Endothelial cell of umbilical vein (primary cell): Measurements from ENCODE around the gene EFNB3. TPM values are rescaled to one million over a fixed set of nuclear protein-coding genes. Genes with fewer than 3 reads are reported as not detected.
A peak's percentile ranks its signal among the peaks of the same experiment; 100 is the strongest.

Experiments
- BruUV-seq: library from RNA; stranded (reverse); fragments of 400-500 nt; replicated peaks from 2 replicates; lab custom pipeline; 2021; lab: Mats Ljungman, UMichigan
- CTCF ChIA-PET: fragments of 300-600, 350-600 bp; sonication (Branson Sonifier 250); formaldehyde crosslinking; loops from one replicate; lab custom pipeline; 2021; ENCODE audit warnings: antibody characterized with exemption, inconsistent platforms; lab: Charles Lee
- POLR2A ChIA-PET: fragments of 300-600, 350-600 bp; sonication (Branson Sonifier 250); formaldehyde crosslinking; loops from one replicate; lab custom pipeline; 2021; ENCODE audit warnings: antibody characterized with exemption, inconsistent platforms; lab: Charles Lee
- DNase-seq: peaks from one replicate; pipeline ENCODE4 v3.0.0-alpha.2; 2011; ENCODE audit warnings: low read depth, low spot score
- FAIRE-seq: peaks from 2 replicates; lab custom pipeline; 2011; peaks lifted over from hg19 to GRCh38; lab: Jason Lieb, UNC
- H2AFZ ChIP-seq: 2 replicates; pipeline ENCODE4 v1.6.0; 2012; ENCODE audit warnings: low read depth, low read length, control low read depth, inconsistent platforms
- H3K27ac ChIP-seq: 2 replicates; pipeline ENCODE4 v1.5.1; 2011; ENCODE audit warnings: low read depth, mild to moderate bottlenecking, control low read depth, low read length, moderate library complexity; ENCODE audit not compliant: insufficient read depth
- H3K27me3 ChIP-seq, 2 experiments: 2 replicates each; pipeline versions ENCODE4 v1.6.0 to v1.6.1; 2011; ENCODE audit warnings: low read length in 2 of 2, mixed read lengths in 1 of 2; ENCODE audit not compliant: control insufficient read depth in 2 of 2, insufficient read depth in 2 of 2
- H3K36me3 ChIP-seq, 2 experiments: 2 replicates in 1 of 2; 3 replicates in 1 of 2; pipeline ENCODE4 v1.5.1; 2011; ENCODE audit warnings: low read length in 2 of 2, mild to moderate bottlenecking in 1 of 2, moderate library complexity in 1 of 2; ENCODE audit not compliant: control insufficient read depth in 2 of 2, insufficient read depth in 2 of 2; ENCODE audit errors: extremely low read depth in 1 of 2
- H3K4me1 ChIP-seq: 3 replicates; pipeline ENCODE4 v1.5.1; 2011; ENCODE audit warnings: mild to moderate bottlenecking, low read length; ENCODE audit not compliant: control insufficient read depth, insufficient read depth; ENCODE audit errors: extremely low read depth
- H3K4me2 ChIP-seq: 2 replicates; pipeline ENCODE4 v1.6.1; 2011; ENCODE audit warnings: low read length, control low read depth, mixed read lengths; ENCODE audit not compliant: insufficient read depth
- H3K4me3 ChIP-seq, 3 experiments: fragments of 200-600 bp in 1 of 3; sonication (generic), shearing (Covaris generic) in 1 of 3; replicated peaks in 1 of 3; 2 replicates each; pipeline ENCODE4 v1.5.1; 2011 to 2016; ENCODE audit warnings: control low read depth in 3 of 3, low read length in 3 of 3, mild to moderate bottlenecking in 2 of 3, inconsistent platforms in 1 of 3, low read depth in 1 of 3, moderate library complexity in 1 of 3; ENCODE audit not compliant: insufficient read depth in 1 of 3
- H3K79me2 ChIP-seq: 2 replicates; pipeline ENCODE4 v1.6.0; 2012; ENCODE audit warnings: low read length, inconsistent platforms; ENCODE audit not compliant: control insufficient read depth, insufficient read depth
- H3K9ac ChIP-seq: replicated peaks from 2 replicates; pipeline ENCODE3; 2011; ENCODE audit warnings: low read length, control low read depth; ENCODE audit not compliant: insufficient read depth; ENCODE audit errors: extremely low read depth
- H3K9me1 ChIP-seq: replicated peaks from 3 replicates; pipeline ENCODE4 v1.6.0; 2011; ENCODE audit warnings: mild to moderate bottlenecking, low read length; ENCODE audit not compliant: control insufficient read depth, insufficient read depth; ENCODE audit errors: extremely low read depth
- H3K9me3 ChIP-seq: replicated peaks from 2 replicates; pipeline ENCODE4 v1.5.1; 2012; ENCODE audit warnings: low read length, inconsistent platforms; ENCODE audit not compliant: control insufficient read depth, insufficient read depth
- H4K20me1 ChIP-seq: replicated peaks from 2 replicates; pipeline ENCODE3; 2011; ENCODE audit warnings: mild to moderate bottlenecking, low read length; ENCODE audit not compliant: control insufficient read depth, insufficient read depth; ENCODE audit errors: extremely low read depth
- CTCF ChIP-seq, 2 donors: IDR thresholded peaks; 1 replicate in 1 of 2; 2 replicates in 1 of 2; pipeline ENCODE4 v1.5.1; 2011; ENCODE audit warnings: low read length in 2 of 2, mild to moderate bottlenecking in 2 of 2, moderate library complexity in 2 of 2, control low read depth in 1 of 2, inconsistent platforms in 1 of 2, low read depth in 1 of 2; ENCODE audit not compliant: insufficient read depth in 1 of 2; ENCODE audit errors: extremely low read depth in 1 of 2
- EZH2 ChIP-seq: IDR thresholded peaks from 2 replicates; pipeline ENCODE4 v1.6.1; 2012; ENCODE audit warnings: borderline replicate concordance, low read depth, mild to moderate bottlenecking, moderate library complexity, low read length, inconsistent platforms; ENCODE audit not compliant: severe bottlenecking
- FOS ChIP-seq: IDR thresholded peaks from 2 replicates; pipeline ENCODE4 v1.6.1; 2011; ENCODE audit warnings: mild to moderate bottlenecking, low read length, moderate library complexity, borderline replicate concordance; ENCODE audit not compliant: insufficient read depth
- GATA2 ChIP-seq: IDR thresholded peaks from 2 replicates; pipeline ENCODE4 v1.7.0; 2011; ENCODE audit warnings: low read depth, mild to moderate bottlenecking, moderate library complexity, mixed read lengths, low read length; ENCODE audit not compliant: insufficient read length, insufficient read depth
- JUN ChIP-seq: IDR thresholded peaks from 2 replicates; pipeline ENCODE4 v1.6.1; 2011; ENCODE audit warnings: borderline replicate concordance, low read depth; ENCODE audit not compliant: insufficient read length, insufficient read depth
- MAX ChIP-seq: IDR thresholded peaks from 2 replicates; pipeline ENCODE4 v1.6.1; 2011; ENCODE audit not compliant: insufficient read depth, insufficient read length
- MYC ChIP-seq: IDR thresholded peaks from one replicate; pipeline ENCODE4 v1.6.1; 2011; ENCODE audit warnings: mild to moderate bottlenecking, low read depth, low read length
- POLR2A ChIP-seq: IDR thresholded peaks from 2 replicates; pipeline ENCODE4 v1.6.1; 2012; ENCODE audit warnings: low read depth, mild to moderate bottlenecking, control low read depth, low read length
- POLR2AphosphoS5 ChIP-seq: IDR thresholded peaks from 2 replicates; pipeline ENCODE4 v1.6.1; 2012; ENCODE audit warnings: low read depth, mild to moderate bottlenecking, control low read depth, low read length, moderate library complexity; ENCODE audit not compliant: insufficient read depth
- dilution Hi-C: fragments of 300-500 bp; cut with MboI; formaldehyde crosslinking; loops from one replicate; pipeline ENCODE4 v1.15.0; 2019; ENCODE audit warnings: low sequenced_read_pairs; ENCODE audit not compliant: extremely low pct_ligation_motif_present
- intact Hi-C: fragments of 100-400 bp; cut with micrococcal nuclease; formaldehyde crosslinking; loops from one replicate; pipeline ENCODE4 v1.10.0; 2022
- polyA plus RNA-seq, 4 experiments: library from polyadenylated mRNA; depleted of rRNA in 3 of 4; stranded (reverse) in 3 of 4; unstranded in 1 of 4; fragments of >200 nt; gene quantifications; 2 replicates each; pipeline versions ENCODE4 v1.2.1 to v1.2.3, GENCODE V29; 2011 to 2012; ENCODE audit warnings: missing spikeins in 1 of 4
- total RNA-seq: library from RNA; stranded (reverse); gene quantifications from 2 replicates; pipeline ENCODE4 v1.2.3, GENCODE V29; 2021

The EFNB3 gene
- total and polyA plus RNA-seq, 2 donors (not counting 3 experiments of a cell fraction or from before 2014, with no cell fraction given): 1.1 to 2.9 TPM

GRCh38 chr17:7744416-7744815 lies 39.4 kb downstream of the EFNB3 start:
- TF ChIP-seq GATA2: no peak
- no peak for TF ChIP-seq EZH2
- no peak for TF ChIP-seq CTCF (IDR thresholded peaks at IDR 0.05; ENCODE audit: extremely low read depth in 1 of 2, insufficient read depth in 1 of 2, low read depth in 1 of 2, low read length in 2 of 2)
- no peak for TF ChIP-seq MYC
- TF ChIP-seq POLR2A: no peak
- TF ChIP-seq POLR2AphosphoS5: no peak
- no peak for TF ChIP-seq JUN
- TF ChIP-seq MAX: no peak
- no peak for TF ChIP-seq FOS

More at GRCh38 chr17:7744416-7744815, 39.4 kb downstream of the EFNB3 start:
- peaks cover 17% of the 10 kb centered on the region for H3K4me1 ChIP-seq
- H2AFZ ChIP-seq: no peak overlapping the region
- ChIA-PET POLR2A (no interaction called here), CTCF (interaction anchor here (0.7 to 9.7 kb wide), 16 partner anchors 9 to 313 kb away, joined by 3 to 236 read pairs (median 8); partner anchors contain the start of genes CNTROB, KDM6B and TRAPPC1)
- no peak overlapping the region for H3K9ac ChIP-seq
- no peak overlapping the region for H3K27ac ChIP-seq
- no peaks in the 10 kb centered on the region for H3K36me3 ChIP-seq
- H4K20me1 ChIP-seq: no peaks in the 10 kb centered on the region
- H3K79me2 ChIP-seq: no peaks in the 10 kb centered on the region
- H3K9me1 ChIP-seq: no peaks in the 10 kb centered on the region
- FAIRE-seq (no peak), DNase-seq (peak; percentile 23)
- H3K9me3 ChIP-seq: no peaks in the 10 kb centered on the region
- dilution Hi-C loops (no loop called here), intact Hi-C loops (loop anchor here (5.0 kb wide), 1 partner anchor 78 kb away; no protein-coding TSS in a partner anchor)
- no peak overlapping the region for H3K4me3 ChIP-seq
- H3K4me2 ChIP-seq: no peak overlapping the region
- H3K27me3 ChIP-seq: peaks cover 4 to 5% of the 10 kb centered on the region in 2 experiments
- no TSS peak for BruUV-seq
